GM21390 (cell line): ENCODE measurements around the gene GPR132.

Source experiments
- ATAC-seq: cut with Tn5 transposase; IDR thresholded peaks from one replicate; pipeline ENCODE4 v1.9.1; 2021; ENCODE audit not compliant: unreplicated experiment

Gene GPR132

DNA sequence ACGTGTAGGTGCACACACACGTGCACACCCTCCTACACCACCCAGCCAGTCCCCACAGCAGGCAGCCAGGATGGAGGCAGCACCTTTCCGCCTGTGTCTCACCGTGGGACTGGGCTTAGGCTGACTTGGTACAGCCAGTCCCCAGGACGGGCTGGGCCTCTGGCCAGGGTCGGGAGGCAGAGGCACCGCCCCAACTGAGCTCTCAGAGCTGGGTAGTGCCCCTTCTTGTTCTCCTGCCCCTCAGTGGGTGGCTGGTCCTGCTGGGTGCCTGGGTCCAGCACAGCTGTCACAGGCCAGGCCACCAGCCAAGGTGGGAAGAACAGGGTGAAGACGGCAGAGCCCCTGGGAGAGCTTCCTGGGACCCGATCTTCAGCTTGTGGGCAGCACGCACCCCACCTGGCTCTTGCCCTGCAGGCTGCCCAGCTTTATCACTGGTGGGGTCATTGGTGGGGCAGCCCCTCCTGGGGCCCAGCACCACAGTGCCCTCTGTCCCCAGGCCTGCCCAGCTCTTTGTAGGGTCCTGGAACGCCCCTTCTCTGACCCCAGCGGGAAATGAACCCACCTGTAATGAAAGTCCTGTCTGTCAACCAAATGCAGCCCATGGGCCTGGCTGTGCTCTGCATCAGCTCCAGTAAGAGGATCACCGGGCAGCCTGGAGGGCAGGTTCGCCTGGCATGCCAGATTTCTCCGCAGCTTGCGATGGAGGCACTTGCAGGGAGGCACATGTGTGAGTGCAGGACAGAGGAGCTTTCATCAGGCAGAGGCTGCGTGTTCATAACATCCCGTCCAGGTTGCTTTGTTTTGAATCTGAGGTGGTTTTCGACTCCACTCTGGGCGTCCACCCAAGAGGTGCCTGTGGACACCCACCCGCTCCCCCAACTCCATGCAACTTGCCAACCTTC is 59.0 kb downstream of the GPR132 start:
- ATAC-seq = no peak

DNA sequence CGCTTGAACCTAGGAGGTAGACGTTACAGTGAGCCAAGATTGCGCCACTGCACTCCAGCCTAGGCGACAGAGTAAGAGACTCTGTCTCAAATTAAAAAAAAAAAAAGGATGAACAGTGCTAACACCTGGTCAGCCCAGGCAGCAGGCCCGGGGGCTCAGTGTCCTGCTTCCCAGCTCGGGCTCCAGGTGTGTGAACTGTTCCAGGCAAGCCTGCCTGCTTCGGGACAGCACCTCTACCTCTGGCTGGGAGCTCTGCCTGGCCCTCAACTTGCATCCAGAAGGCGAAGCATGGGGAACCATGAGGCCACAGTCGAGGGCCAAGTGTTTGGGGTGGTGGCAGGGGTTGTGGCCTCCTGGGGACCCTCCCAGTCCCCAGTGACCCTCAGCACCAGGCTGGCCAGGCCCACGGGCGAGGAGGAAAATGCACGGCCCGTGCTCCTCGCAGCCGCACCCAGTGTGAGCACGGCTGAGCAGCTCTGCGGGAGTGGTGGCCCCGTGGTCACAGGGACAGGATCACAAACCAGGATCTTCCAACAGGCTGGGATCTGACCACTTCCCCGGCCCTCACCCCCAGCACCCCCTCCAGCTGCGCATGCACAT is 59.8 kb downstream of the GPR132 start:
- no peak for ATAC-seq
